NCI-H1694 treated with DMSO at 0.1 percent for 48 hours (cell line): ENCODE measurements around the gene MRGPRE.

Source experiments
- DNase-seq: peaks from one replicate; lab custom pipeline; 2025; lab: John Stamatoyannopoulos, UW

Gene MRGPRE

GRCh38 chr11:3213659-3214419 is 18.4 kb downstream of the MRGPRE start:
- DNase-seq: no peak

- DNase-seq: no peak
Measured at GRCh38 chr11:3208272-3208671, 23.9 kb downstream of the MRGPRE start.

GRCh38 chr11:3207526-3208189 is 24.6 kb downstream of the MRGPRE start:
- no peak for DNase-seq

GRCh38 chr11:3206922-3207204 is 25.4 kb downstream of the MRGPRE start:
- no peak for DNase-seq

GRCh38 chr11:3206156-3206921 is 25.9 kb downstream of the MRGPRE start:
- no peak for DNase-seq

GRCh38 chr11:3205261-3206155 is 26.7 kb downstream of the MRGPRE start:
- DNase-seq: no peak

- DNase-seq: no peak
Measured at GRCh38 chr11:3204141-3205015, 27.8 kb downstream of the MRGPRE start.

GRCh38 chr11:3203221-3204043 is 28.8 kb downstream of the MRGPRE start:
- DNase-seq: no peak

GRCh38 chr11:3202759-3203158 is 29.5 kb downstream of the MRGPRE start:
- no peak for DNase-seq

GRCh38 chr11:3202305-3202704 is 29.9 kb downstream of the MRGPRE start:
- no peak for DNase-seq

- no peak for DNase-seq
Measured at GRCh38 chr11:3201677-3202181, 30.5 kb downstream of the MRGPRE start.

- no peak for DNase-seq
Measured at GRCh38 chr11:3201112-3201581, 31.1 kb downstream of the MRGPRE start.

- no peak for DNase-seq
Measured at GRCh38 chr11:3200388-3201111, 31.7 kb downstream of the MRGPRE start.

- DNase-seq: no peak
Measured at GRCh38 chr11:3199537-3200295, 32.5 kb downstream of the MRGPRE start.

GRCh38 chr11:3198815-3199214 is 33.4 kb downstream of the MRGPRE start:
- no peak for DNase-seq

GRCh38 chr11:3197878-3198528 is 34.2 kb downstream of the MRGPRE start:
- DNase-seq: no peak

- DNase-seq: no peak
Measured at GRCh38 chr11:3197044-3197695, 35.0 kb downstream of the MRGPRE start.
